HUDEP-2 (cell line): ENCODE results near the gene CD5L.

Source experiments
- DNase-seq, 76 experiments: peaks; one replicate each; lab custom pipeline; 2025; ENCODE audit not compliant: unreplicated experiment in 76 of 76; lab: John Stamatoyannopoulos, UW

Gene CD5L

GRCh38 chr1:157841708-157842107 is at the start of gene CD5L:
CD5L (minus strand) TSS chr1:157841808; CDS start chr1:157841701, 107 bp downstream.
- no peak for DNase-seq

- DNase-seq = no peak
These were observed 41.0 kb upstream of the CD5L start for GRCh38 chr1:157882580-157882979.

GRCh38 chr1:157880621-157881020 is 39.0 kb upstream of the CD5L start:
- DNase-seq = no peak

GRCh38 chr1:157878059-157878458 is 36.5 kb upstream of the CD5L start:
- DNase-seq = peak in 2 of 76 experiments; percentile 1 to 6

GRCh38 chr1:157870490-157870889 is 28.9 kb upstream of the CD5L start:
- no peak for DNase-seq

GRCh38 chr1:157868654-157869053 is 27.0 kb upstream of the CD5L start:
- DNase-seq = no peak

GRCh38 chr1:157862114-157863070 is 20.8 kb upstream of the CD5L start:
- DNase-seq = no peak

GRCh38 chr1:157856538-157856937 is 14.9 kb upstream of the CD5L start:
- no peak for DNase-seq

- no peak for DNase-seq
These were observed 10.9 kb upstream of the CD5L start for GRCh38 chr1:157852476-157852875.

GRCh38 chr1:157849229-157849875 is 7.7 kb upstream of the CD5L start:
- DNase-seq = no peak

- no peak for DNase-seq
These were observed 2.7 kb upstream of the CD5L start for GRCh38 chr1:157844089-157844830.

GRCh38 chr1:157842939-157843338 is 1.3 kb upstream of the CD5L start:
- DNase-seq = no peak

GRCh38 chr1:157838966-157839365 is 2.6 kb downstream of the CD5L start:
- no peak for DNase-seq

GRCh38 chr1:157834430-157834829 is 7.2 kb downstream of the CD5L start:
- DNase-seq = no peak

GRCh38 chr1:157833145-157833544 is 8.5 kb downstream of the CD5L start:
- DNase-seq = no peak

GRCh38 chr1:157831968-157832626 is 9.5 kb downstream of the CD5L start:
- no peak for DNase-seq

GRCh38 chr1:157830887-157831286 is 10.7 kb downstream of the CD5L start:
- DNase-seq = no peak

- DNase-seq = no peak
These were observed 11.9 kb downstream of the CD5L start for GRCh38 chr1:157829711-157830110.

GRCh38 chr1:157829210-157829609 is 12.4 kb downstream of the CD5L start:
- no peak for DNase-seq

- no peak for DNase-seq
These were observed 21.3 kb downstream of the CD5L start for GRCh38 chr1:157820299-157820698.

- DNase-seq = no peak
These were observed 21.7 kb downstream of the CD5L start, which contains the start of gene FCRL1 for GRCh38 chr1:157819896-157820295. FCRL1 (minus strand) TSS chr1:157820120; CDS start chr1:157820037, 83 bp downstream.
